NCI-H69 (cell line): Measurements from ENCODE around the gene GPR148.
A peak's percentile ranks its signal among the peaks of the same experiment; 100 is the strongest.
"Not testable (repeated sequence)": the region's sequence is repeated elsewhere in the genome, so short reads cannot be mapped to it uniquely, and the experiment has no call there.

Experiments
- DNase-seq: peaks from one replicate; lab custom pipeline; 2025; lab: John Stamatoyannopoulos, UW

Gene GPR148

GRCh38 chr2:130728549-130729316 lies at the start of gene GPR148:
Gene GPR148, plus strand, starts transcription at chr2:130729070. Its CDS starts 82 bp downstream, at chr2:130729152.
- DNase-seq: peak; percentile 91

DNA sequence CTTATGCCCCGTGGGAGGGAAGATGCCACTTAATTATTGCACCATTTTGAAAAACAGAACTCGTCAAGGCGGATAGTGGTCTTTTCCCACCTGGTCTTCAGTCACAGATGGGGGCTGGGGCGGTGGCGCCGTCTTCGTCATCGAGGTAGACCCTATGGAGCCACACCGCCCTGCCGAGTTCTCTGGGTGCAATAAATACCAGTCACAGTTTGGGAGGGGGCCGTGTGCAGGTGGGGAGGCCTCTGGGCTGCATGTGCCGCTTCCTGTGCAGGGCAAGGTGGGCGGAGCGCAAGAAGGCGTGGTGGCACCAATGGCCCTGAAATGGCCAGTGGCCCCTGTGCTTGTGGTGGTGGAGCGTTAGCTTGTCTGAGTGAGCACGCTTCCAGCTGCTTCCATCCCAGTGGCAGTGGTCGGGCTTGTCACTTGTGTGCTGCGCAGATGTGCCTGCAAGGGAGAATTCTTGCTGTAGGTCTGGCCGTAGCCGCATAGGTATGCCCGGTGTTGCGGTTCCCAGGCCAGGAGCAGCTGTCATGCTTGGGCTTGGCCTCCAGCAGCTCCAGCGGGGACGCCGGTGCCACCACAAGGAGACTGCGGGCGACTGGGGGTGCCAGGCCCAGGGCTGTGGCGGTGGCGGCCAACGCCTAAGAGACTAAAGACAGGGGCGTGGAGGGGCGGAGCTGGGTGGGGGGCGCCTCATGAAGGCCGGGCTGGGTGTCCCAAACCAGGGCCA lies 36.7 kb upstream of the GPR148 start:
- not testable (repeated sequence) for DNase-seq

- DNase-seq: not testable (repeated sequence)
These were observed 35.4 kb upstream of the GPR148 start for GRCh38 chr2:130693474-130693873.

DNA sequence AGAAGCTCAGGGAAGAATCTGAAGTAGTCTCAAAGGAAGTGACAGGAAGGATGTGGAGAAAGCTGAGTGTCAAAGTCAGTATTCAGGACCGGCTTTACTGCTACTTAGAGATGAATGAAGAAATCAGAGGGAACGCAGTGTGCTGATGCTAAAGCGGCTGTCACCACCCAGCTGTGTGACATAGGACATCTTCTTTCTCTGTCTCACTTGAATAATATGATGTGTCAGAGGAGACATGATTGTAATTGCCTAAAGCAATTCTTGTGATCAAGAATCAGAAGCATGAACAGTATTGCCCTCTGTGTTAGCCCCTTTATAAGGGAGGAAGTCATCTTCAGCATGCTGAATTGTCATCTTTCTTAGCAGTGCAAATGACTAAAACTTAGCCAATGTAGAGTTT lies 25.6 kb upstream of the GPR148 start:
- not testable (repeated sequence) for DNase-seq

DNA sequence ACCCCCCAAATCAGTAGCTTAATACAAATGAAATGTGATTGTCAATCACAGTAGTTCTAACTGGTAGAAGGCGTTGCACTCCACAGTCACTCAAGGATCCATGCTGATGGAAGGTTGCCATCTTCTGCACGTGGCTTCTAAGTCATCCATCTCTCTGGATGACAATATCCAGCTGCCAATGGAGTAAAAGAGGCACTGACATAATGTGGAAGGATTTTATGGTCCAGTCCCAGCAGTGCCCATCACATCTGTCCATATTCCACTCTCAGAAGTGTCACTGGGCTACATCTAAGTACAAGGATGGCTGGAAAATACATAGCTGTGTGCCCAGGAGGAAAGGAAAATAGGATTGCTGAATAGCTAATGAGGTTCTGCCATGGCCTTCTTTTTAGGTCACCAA lies 14.1 kb upstream of the GPR148 start:
- not testable (repeated sequence) for DNase-seq

- peak; percentile 12 for DNase-seq
These were observed 8.8 kb upstream of the GPR148 start for GRCh38 chr2:130720036-130720435.

DNA sequence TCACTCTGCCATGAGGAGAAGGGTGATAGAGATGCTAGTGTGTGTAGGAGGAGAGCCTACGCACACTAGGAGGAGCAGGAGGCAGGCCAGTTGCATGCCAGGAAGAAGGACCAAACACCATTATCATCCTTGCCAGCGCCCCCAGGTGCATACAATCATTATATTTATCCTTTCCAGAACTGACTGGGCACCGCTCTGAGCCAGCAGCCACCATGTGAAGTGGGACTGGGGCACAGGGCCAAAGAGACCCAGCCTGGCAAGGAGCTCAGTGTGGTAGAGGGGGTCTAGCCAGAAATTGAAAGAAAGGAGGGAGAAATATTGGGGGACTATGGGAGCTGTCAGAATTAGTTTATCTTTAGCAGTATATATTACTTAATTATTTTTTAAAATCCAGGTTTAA lies 8.3 kb upstream of the GPR148 start:
- DNase-seq: peak; percentile 36

GRCh38 chr2:130724455-130724854 lies 4.4 kb upstream of the GPR148 start:
- no peak for DNase-seq

DNA sequence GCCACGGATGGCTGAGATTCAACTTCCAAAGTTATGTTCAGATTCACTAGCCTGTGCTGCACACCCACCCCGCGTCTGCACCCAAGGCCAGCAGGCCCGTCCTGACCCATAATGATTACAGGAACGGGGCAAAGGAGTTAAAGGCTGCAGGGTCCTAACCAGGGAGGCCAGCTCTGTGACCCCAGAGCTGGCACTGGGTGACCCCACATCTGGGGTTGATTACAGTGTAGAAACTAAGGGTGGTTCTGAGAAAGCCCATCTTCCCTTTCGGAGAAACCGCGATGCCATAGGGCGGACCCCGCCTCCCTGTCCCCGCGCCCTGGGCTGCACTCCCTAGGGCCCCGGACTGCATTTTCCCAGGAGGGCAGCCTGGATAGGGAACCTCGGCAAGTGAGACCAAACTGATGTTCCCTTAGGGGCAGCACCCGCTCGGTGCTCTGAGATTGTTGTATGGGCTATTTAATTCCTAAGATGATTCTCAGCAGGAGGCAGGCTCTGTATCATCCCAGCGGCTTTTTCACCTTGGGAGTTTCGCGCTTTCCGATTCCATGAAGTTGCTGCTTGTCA lies 2.2 kb upstream of the GPR148 start:
- DNase-seq: peak; percentile 32

GRCh38 chr2:130727286-130727924 lies 1.5 kb upstream of the GPR148 start:
- DNase-seq: peak; percentile 83

DNA sequence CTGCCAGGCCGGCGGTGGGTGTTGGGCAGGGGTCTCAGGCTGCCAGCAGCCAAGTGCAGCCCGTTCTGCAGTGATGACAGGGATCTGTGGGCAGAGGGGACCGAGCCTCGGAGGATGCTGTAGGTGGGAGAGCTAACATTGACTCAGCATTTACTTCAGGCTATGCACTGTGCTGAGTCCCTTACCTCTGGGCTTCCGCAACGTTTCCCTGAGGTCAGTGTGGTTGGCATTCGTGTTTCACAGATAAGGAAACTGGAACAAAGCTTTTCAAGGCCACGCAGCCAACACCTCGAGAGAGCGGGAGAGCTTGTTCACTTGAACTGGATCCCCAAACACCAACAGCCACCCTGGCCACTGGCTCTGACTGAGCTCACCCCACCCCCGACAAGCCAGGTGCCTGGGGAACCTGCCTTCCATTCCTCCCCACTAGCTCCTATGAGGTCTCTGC lies 839 bp upstream of the GPR148 start:
- DNase-seq: peak; percentile 43

- peak; percentile 78 for DNase-seq
These were observed 741 bp downstream of the GPR148 start for GRCh38 chr2:130729322-130730299.

DNA sequence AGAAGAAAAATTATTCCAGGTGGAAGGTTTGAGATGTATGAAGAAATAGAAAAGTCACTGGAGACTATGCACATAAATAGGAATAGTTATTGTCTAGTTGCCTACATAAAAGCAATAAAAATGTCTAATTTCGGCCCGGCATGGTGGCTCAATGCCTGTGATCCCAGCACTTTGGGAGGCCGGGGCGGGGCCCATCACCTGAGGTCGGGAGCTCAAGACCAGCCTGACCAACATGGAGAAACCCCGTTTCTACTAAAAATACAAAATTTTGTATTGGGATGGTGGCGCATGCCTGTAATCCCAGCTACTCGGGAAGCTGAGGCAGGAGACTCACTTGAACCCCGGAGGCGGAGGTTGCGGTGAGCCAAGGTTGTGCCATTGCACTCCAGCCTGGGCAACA lies 3.4 kb downstream of the GPR148 start:
- DNase-seq: not testable (repeated sequence)

- no peak for DNase-seq
These were observed 6.3 kb downstream of the GPR148 start for GRCh38 chr2:130735200-130735599.

- DNase-seq: no peak
These were observed 7.6 kb downstream of the GPR148 start for GRCh38 chr2:130736487-130736886.

DNA sequence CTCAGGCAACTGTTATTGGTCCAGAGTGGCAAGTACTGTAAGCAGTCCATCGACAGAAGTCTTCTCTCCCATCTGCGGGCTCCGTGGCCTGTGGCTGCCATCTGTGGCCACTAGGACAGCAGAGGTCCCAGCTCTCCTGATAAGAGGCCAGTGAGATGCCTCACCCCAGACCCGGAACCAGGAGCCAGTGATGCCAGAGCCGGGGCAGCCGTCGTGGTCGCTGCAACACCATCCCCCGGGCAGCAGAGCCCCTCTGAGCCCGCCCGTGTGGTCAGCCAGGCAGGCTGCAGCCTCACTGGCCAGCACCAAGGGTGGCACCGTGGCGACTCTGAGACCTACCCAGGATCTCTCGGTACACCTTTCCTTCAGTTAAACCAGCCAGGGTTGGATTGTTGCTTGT lies 8.7 kb downstream of the GPR148 start:
- DNase-seq: no peak

- no peak for DNase-seq
These were observed 11.8 kb downstream of the GPR148 start for GRCh38 chr2:130740671-130741070.

GRCh38 chr2:130743278-130743677 lies 14.4 kb downstream of the GPR148 start:
- DNase-seq: no peak

DNA sequence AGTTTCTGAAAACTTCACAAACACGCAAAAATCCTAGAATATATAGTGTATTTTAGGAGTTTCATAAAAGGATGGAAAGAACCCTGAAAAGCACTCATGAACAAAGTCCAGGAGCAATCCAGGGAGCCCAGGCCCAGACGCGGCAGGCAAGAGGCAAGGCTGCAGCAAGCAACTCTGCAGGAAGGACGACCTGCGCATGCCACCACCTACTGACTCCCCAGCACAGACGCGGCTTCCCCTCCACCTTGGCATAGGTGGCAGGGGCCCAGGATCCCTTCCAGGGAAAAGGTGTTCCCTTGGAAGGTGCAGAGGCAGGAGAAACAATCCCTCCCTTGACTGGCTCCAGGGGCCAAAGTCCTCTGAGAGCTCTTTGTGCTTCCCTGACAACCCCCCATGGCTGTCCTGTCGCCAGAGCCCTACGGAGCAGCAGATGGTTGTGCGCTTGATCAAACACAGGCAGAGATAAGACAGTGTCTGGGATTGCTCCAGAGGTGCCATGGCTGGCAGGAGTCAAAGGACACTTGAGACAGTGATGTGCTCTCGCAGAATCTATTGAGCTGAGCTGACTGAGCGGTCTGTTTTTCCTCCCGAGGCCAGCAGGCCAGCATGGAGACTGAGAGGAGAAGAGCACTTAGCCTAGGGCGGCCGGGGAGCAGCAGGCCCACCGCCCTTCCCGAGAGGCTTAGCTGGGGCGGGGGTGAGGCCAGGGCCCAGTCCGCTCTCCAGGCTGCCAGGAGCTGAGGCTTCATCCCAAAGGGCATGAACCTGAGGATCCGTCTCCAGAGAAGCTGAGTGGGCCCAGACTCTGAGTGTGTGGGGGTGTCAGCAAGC lies 15.6 kb downstream of the GPR148 start:
- DNase-seq: peak; percentile 85

DNA sequence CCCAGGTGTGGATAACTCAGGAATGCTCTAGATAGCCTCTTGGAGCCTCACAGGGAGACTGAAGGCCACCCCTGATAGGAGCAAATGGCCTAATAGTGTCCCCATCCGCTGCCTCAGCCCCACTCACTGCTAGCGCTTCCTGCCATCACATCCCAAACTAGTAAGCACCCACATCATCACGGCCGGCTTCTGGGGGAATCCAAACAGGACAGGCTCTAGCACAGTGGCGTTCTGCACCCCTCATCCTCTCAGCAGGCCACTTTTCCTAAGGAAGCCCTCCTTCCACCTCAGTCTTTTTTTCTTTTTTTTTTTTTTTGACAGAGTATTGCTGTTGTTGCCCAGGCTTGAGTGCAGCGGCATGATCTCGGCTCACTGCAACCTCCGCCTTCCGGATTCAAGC lies 20.2 kb downstream of the GPR148 start:
- no peak for DNase-seq
